IPS-18a (cell line): ENCODE results near the gene GABRR2.

Experiments
- H3K27ac ChIP-seq: one replicate; pipeline ENCODE4 v1.5.1; 2013; ENCODE audit warnings: low read length
- H3K27me3 ChIP-seq: one replicate; pipeline ENCODE4 v1.6.1; 2013; ENCODE audit warnings: mild to moderate bottlenecking, low read length; ENCODE audit not compliant: control insufficient read depth, insufficient read depth
- H3K36me3 ChIP-seq: one replicate; pipeline ENCODE4 v1.6.1; 2013; ENCODE audit warnings: low read depth, low read length; ENCODE audit not compliant: control insufficient read depth
- H3K4me1 ChIP-seq: one replicate; pipeline ENCODE4 v1.6.1; 2013; ENCODE audit warnings: low read depth, low read length; ENCODE audit not compliant: control insufficient read depth
- H3K4me3 ChIP-seq: one replicate; pipeline ENCODE4 v1.5.1; 2013; ENCODE audit warnings: low read length
- H3K9ac ChIP-seq: one replicate; pipeline ENCODE4 v1.6.1; 2013; ENCODE audit warnings: mild to moderate bottlenecking, low read length, moderate library complexity
- H3K9me3 ChIP-seq: one replicate; pipeline ENCODE4 v1.6.1; 2013; ENCODE audit warnings: low read depth, low read length; ENCODE audit not compliant: control insufficient read depth

The GABRR2 gene

DNA sequence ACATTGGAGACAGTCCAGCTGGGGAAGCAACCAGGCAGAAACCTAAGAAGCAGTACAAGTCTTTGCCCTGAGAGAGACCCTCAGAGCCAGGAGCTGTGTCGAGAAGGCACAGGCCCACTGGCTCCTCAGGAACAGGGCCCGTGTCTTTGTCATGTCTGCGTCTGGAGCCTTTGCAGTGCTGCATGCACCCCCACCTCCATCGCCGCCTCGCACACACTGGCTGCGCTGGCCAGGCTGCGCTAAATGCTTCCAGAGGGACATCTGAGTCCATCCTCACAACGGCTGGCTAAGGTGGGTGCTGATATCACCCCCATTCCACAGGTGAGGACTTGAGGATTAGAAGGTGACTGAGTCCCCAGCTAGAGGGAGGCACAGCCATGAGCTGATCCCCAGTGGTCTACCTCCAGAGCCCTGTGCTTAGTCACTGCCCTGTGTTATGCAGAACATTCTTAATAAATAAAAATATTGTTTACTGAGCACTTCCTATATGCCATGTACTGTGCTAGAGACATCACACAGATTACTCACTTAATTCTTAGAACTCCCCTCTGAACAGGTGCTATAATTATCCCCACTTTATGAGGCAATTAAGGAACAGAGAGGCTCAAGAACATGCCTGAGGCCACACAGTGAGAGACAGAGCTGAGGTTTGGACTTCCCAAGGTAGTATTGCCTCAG is 27.6 kb downstream of the GABRR2 start:
- Histone ChIP-seq H3K27ac (no peak overlapping the region), H3K4me3 (no peak overlapping the region), H3K9me3 (no peaks in the 10 kb centered on the region), H3K4me1 (no peaks in the 10 kb centered on the region), H3K9ac (no peak overlapping the region), H3K36me3 (no peaks in the 10 kb centered on the region), H3K27me3 (no peaks in the 10 kb centered on the region)

DNA sequence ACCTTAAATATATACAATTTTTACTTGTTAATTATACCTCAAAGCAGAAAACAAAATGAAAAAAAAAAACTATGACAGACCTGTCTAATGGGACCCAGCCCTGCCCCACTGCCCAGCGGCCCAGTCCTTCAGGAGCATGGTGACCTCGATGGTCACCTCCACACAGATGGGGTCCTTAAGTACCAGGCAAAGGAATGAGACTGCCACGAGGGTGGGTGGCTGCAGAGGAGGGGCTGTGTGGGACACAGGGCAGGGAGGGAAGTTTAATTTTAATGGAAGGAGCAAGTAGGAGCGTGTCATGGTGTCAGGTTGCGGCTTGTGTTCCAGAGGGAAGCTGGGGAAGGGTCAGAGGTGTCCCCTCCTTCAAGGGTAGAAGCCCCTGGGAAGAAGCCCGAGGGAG is 28.6 kb downstream of the GABRR2 start:
- no peaks in the 10 kb centered on the region for H3K9me3 ChIP-seq
- H3K27me3 ChIP-seq: no peaks in the 10 kb centered on the region
- no peak overlapping the region for H3K27ac ChIP-seq
- H3K4me1 ChIP-seq: no peaks in the 10 kb centered on the region
- no peaks in the 10 kb centered on the region for H3K36me3 ChIP-seq
- no peak overlapping the region for H3K9ac ChIP-seq
- H3K4me3 ChIP-seq: no peak overlapping the region

DNA sequence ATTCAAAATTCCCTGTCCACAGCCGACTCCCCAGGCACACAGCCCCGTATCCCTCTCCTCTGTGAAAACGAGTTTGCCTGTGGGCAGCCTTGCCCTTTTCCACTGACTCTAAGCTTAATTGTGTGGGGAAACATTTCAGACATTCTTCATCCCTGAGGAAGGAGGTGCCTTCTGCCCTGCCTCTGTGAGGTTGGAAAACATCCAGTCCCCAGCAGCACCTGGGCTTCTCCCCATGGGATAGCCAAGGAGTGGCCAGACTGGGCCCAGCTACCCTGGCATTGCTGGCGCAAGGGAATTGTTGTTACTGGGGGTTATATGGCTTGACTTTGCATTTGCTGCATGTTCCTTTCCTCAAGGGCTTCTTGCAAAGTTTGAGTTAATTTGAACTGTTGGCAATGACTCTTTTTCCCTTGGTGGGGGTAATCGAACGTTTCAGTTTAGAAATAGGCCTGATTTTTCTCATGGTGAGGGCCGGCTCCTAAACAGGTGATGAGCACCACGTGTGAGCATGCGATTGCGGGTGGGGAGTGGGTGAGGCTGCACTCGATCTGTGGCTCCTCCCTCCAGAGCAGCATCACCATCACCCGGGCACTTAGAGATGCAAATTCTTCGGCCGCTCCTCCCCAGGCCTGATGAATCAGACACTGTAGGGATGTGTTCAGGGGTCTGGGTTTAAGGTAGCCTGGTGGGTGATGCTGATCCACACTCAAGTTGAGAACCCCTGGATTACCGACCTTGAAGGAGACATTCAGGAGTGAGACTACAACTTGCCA is 29.9 kb downstream of the GABRR2 start:
- Histone ChIP-seq H3K4me3 (no peak overlapping the region), H3K27ac (no peak overlapping the region), H3K9me3 (no peaks in the 10 kb centered on the region), H3K36me3 (no peaks in the 10 kb centered on the region), H3K27me3 (no peaks in the 10 kb centered on the region), H3K9ac (no peak overlapping the region), H3K4me1 (no peaks in the 10 kb centered on the region)

GRCh38 chr6:89284081-89284480 is 31.0 kb downstream of the GABRR2 start:
- Histone ChIP-seq H3K27ac (no peak overlapping the region), H3K27me3 (no peaks in the 10 kb centered on the region), H3K9ac (no peak overlapping the region), H3K4me1 (no peaks in the 10 kb centered on the region), H3K4me3 (no peak overlapping the region), H3K9me3 (no peaks in the 10 kb centered on the region), H3K36me3 (no peaks in the 10 kb centered on the region)

GRCh38 chr6:89282749-89283148 is 32.4 kb downstream of the GABRR2 start:
- H3K27ac ChIP-seq: no peak overlapping the region
- no peak overlapping the region for H3K4me3 ChIP-seq
- no peak overlapping the region for H3K9ac ChIP-seq
- H3K27me3 ChIP-seq: no peaks in the 10 kb centered on the region
- no peaks in the 10 kb centered on the region for H3K4me1 ChIP-seq
- H3K9me3 ChIP-seq: no peaks in the 10 kb centered on the region
- no peaks in the 10 kb centered on the region for H3K36me3 ChIP-seq

DNA sequence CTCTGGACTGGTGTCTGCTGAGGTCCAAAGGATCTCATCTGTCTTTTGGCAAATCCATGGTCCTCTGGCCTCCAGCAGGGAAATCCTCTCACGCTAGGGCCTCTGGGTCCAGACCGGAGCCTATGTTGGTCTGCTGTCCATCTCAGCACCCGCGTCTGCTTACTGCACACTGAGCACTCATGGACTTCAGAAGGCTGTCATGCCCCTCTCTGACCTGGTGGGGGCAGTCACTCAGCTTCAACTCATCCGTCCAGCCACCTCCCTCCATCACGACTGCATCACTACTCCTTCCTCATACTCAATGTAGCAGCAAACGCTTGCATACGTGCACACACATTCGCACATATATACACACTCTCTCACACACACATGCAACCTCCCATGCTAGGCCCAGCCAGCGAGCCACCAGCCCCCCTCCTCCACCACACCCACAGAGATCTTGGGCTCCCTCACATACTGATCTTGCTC is 33.3 kb downstream of the GABRR2 start:
- Histone ChIP-seq H3K4me3 (no peak overlapping the region), H3K9me3 (no peaks in the 10 kb centered on the region), H3K36me3 (no peaks in the 10 kb centered on the region), H3K27me3 (no peaks in the 10 kb centered on the region), H3K27ac (no peak overlapping the region), H3K4me1 (no peaks in the 10 kb centered on the region), H3K9ac (no peak overlapping the region)

- Histone ChIP-seq H3K4me3 (no peak overlapping the region), H3K9ac (no peak overlapping the region), H3K27ac (no peak overlapping the region), H3K36me3 (no peaks in the 10 kb centered on the region), H3K4me1 (no peaks in the 10 kb centered on the region), H3K9me3 (no peaks in the 10 kb centered on the region), H3K27me3 (no peaks in the 10 kb centered on the region)
Observed at GRCh38 chr6:89278956-89279355, 36.1 kb downstream of the GABRR2 start.

GRCh38 chr6:89275900-89276299 is 39.2 kb downstream of the GABRR2 start:
- H3K9ac ChIP-seq: no peak overlapping the region
- H3K4me3 ChIP-seq: no peak overlapping the region
- H3K27me3 ChIP-seq: no peaks in the 10 kb centered on the region
- H3K9me3 ChIP-seq: no peaks in the 10 kb centered on the region
- H3K27ac ChIP-seq: no peak overlapping the region
- H3K36me3 ChIP-seq: no peaks in the 10 kb centered on the region
- no peaks in the 10 kb centered on the region for H3K4me1 ChIP-seq

DNA sequence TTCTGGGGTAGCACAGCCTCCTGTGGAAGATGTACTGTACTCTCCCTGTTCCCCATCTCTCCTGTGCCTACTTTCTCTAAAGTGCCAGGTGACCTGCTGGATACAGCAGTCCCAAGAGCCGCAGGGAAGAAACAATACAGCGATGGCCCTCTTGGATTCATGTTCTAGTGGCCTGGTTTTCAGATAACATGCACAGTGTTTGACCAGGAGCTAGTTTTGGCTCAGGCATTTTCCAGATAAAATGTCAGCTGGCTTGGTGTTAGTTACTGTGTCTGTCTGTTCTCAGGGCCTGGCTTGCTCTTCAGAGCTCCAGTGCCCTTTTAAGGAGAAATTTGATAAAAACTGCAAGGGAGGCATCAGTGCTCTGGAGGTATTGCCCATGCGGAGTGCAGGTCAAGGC is 41.3 kb downstream of the GABRR2 start:
- H3K4me3 ChIP-seq: no peak overlapping the region
- no peaks in the 10 kb centered on the region for H3K36me3 ChIP-seq
- no peak overlapping the region for H3K27ac ChIP-seq
- no peak overlapping the region for H3K9ac ChIP-seq
- no peaks in the 10 kb centered on the region for H3K4me1 ChIP-seq
- H3K9me3 ChIP-seq: no peaks in the 10 kb centered on the region
- no peaks in the 10 kb centered on the region for H3K27me3 ChIP-seq

DNA sequence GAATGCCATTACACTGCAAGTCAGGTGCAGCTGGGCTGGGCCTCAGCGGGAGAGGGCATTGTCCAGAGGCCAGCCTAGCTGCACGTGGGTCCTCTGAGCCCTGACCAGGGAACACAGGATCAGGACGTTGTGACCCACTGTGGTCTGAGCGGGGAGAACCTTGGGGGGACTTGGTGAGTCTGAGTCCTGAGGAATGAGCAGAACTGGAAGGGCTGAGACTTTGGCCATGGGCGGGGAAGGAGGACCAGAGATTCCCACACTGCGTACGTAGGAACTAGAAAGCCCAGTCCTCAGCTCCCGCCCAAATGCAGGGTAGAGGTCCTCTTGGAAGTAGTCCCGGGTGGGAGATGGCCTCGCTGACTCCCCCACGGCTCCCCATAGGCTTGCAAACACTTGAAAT is 42.5 kb downstream of the GABRR2 start:
- no peaks in the 10 kb centered on the region for H3K27me3 ChIP-seq
- H3K4me1 ChIP-seq: no peaks in the 10 kb centered on the region
- no peaks in the 10 kb centered on the region for H3K9me3 ChIP-seq
- H3K36me3 ChIP-seq: no peaks in the 10 kb centered on the region
- H3K4me3 ChIP-seq: no peak overlapping the region
- no peak overlapping the region for H3K9ac ChIP-seq
- H3K27ac ChIP-seq: no peak overlapping the region

DNA sequence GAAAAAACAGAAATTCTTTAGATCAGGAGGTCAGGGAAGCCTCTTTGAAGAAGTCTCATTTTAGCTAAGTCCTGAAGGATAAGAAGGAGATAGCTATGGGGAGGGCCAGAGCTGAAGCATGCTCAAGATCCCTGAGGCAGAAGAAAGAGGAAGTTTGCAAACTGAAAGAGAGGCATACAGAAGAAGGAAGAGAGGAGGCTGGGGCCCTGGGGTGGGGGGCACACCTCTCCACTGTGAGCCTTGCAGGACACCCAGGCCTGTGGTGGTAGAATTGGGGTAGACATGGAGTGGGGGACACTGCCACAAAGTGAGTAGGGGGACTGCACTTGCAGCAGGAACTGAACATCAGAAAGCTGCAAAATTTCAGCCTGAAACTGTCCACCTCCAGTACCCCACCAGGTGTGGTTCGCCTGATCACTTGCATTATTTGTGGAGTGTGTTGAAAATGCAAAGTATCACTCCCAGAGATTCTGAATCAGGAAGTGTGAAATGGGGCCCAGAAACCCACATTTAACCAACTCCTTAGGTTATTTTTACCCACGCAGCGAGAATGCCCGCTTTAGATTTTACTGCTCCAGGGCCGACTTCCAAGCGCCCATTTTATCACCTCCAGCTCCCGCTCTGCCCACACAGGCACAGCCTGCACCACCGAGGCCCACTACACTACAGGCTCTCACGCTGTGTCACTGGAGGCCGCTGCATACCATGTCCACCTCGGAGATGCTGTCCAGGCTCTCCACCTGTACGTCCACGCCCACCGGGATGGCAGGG is 44.0 kb downstream of the GABRR2 start:
- H3K27me3 ChIP-seq: no peaks in the 10 kb centered on the region
- no peak overlapping the region for H3K4me3 ChIP-seq
- H3K9ac ChIP-seq: no peak overlapping the region
- no peaks in the 10 kb centered on the region for H3K9me3 ChIP-seq
- H3K4me1 ChIP-seq: no peaks in the 10 kb centered on the region
- H3K36me3 ChIP-seq: no peaks in the 10 kb centered on the region
- no peak overlapping the region for H3K27ac ChIP-seq
